Measurements from ENCODE around the gene ZKSCAN5.

The ZKSCAN5 gene

DNA sequence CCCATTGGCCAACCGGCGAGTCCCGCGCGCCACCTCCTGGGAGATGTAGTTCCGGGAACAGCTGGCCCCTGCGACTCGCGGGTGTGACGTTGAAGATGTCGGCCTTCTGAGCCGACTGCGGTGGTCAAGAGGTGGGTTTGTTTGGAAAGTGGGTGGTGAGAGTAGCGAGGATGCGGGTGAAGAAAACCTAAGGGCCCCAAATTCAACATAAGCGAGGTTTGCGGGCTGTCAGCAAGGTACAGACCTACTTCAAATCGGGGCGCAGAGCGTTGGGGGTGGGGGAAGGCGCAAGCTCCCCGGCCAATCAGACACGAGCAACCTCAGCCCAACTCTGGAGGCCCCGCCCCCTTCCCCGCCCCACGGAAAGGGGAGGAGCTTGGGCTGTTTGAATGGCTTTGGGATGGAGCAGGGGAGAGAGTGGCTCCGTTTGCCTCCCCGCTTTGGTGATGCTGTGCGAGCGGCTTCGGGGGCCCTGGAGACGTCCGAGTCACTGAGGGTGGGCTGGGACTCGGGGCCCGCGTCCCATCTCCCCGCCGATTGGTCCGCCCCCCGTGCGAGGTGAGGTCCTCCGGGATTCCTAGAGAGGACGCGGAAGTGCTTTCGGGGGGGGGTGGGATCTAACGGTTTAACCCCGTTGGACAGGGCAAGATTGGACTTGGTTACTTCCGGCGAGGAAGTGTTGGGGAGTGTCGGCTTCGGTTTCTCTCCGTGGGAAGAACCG is at the start of gene ZKSCAN5:
TSS of gene ZKSCAN5 (plus strand) at position 60 of the 721 bp plus-strand sequence. CDS start 1,383 bp downstream, outside the sequence.
- Mint-ChIP-seq H3K36me3 (peaks cover 15% of the 10 kb centered on the region), H3K9me3 (no peaks in the 10 kb centered on the region), H3K4me1 (peaks cover 38% of the 10 kb centered on the region), H3K27me3 (peaks cover 4% of the 10 kb centered on the region), H3K4me3 (peak within 1 kb of the TSS; percentile 93), H3K27ac (peak within 1 kb of the TSS; percentile 99)
- CTCF ChIA-PET, result no interaction called here
- DNase-seq, result peak; percentile 99

DNA sequence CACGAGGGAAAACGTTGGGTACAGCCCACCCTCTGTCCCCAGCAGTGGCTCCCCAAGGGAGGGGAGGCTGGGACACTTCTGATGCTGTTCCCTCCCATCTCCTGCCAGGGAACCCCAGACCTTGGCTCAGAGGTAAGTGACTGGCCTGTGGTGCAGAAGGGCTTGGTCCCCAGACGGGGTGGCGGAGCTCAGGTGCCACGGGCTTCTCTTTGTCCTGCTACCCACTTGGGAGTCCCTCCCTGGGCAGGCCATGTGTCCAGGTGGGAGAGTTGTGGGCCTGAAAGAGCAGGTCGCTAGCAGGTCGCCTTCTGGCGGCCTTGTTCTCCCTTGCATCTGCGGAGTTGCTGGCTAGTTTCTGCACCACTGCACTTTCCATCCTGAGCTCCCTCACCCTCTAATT is 48.6 kb upstream of the ZKSCAN5 start:
- Mint-ChIP-seq H3K9me3 (no peaks in the 10 kb centered on the region), H3K4me1 (peaks cover 6% of the 10 kb centered on the region), H3K4me3 (no peak overlapping the region), H3K27me3 (no peaks in the 10 kb centered on the region), H3K36me3 (peaks cover 51% of the 10 kb centered on the region), H3K27ac (peak overlapping the region; percentile 37)
- CTCF ChIA-PET, result interaction anchor here (1.3 kb wide), 1 partner anchor 10 kb away, joined by 3 read pairs; no protein-coding TSS in a partner anchor
- DNase-seq, result no peak

DNA sequence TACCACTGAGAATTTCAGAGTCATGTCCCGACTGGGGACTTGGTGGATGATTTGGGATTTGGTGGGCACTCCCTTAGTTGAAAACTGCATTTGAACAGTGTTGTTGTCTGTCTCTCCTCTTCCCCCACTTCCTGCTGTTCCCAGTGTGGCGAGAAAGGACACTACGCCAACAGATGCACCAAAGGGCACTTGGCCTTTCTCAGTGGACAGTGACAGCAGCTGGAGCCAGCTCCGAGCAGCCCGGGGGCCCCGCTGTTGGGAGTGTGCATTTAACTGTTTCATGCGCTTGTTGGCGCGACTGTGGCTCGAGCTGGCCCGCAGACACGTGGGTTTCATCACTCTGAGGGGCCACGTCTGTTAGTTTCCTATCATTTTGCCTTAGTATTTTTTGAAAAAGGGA is 48.2 kb upstream of the ZKSCAN5 start:
- Mint-ChIP-seq H3K9me3 (no peaks in the 10 kb centered on the region), H3K27me3 (no peaks in the 10 kb centered on the region), H3K36me3 (peaks cover 52% of the 10 kb centered on the region), H3K4me1 (peaks cover 10% of the 10 kb centered on the region), H3K27ac (peak overlapping the region; percentile 37), H3K4me3 (no peak overlapping the region)
- CTCF ChIA-PET, result interaction anchor here (1.3 kb wide), 1 partner anchor 9 kb away, joined by 3 read pairs; no protein-coding TSS in a partner anchor
- DNase-seq, result no peak

DNA sequence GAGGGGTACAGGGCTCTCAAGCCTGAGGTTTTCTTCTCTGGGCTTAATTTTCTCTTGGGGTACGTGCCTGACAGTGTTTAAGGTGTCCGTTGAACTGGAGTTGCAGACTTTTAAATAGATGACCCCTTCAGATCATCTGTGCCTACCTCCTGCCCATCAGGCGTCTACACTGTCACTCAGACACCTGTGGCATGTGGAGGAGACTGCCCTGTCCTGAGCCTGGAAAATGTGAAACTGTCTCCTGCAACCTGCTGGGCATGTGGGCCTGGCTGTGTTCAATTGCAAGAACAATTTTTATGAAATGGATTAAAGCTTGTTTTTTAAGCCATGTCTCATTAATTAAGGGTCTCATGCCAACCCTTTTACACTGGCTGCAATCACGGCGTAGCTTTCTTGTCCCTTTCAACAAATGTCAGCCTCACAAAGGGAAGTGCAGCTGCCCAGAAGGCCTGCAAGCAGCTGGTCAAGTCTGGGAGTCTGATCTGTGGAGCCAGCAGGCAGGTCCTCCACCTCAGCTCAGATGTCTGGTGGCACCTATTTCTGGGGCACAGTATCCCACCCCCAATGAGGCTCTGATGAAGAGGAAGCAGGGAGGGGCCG is 47.3 kb upstream of the ZKSCAN5 start:
- Mint-ChIP-seq H3K9me3 (no peaks in the 10 kb centered on the region), H3K4me3 (no peak overlapping the region), H3K4me1 (peaks cover 11% of the 10 kb centered on the region), H3K27me3 (no peaks in the 10 kb centered on the region), H3K27ac (no peak overlapping the region), H3K36me3 (peaks cover 52% of the 10 kb centered on the region)
- CTCF ChIA-PET, result no interaction called here
- DNase-seq, result no peak

DNA sequence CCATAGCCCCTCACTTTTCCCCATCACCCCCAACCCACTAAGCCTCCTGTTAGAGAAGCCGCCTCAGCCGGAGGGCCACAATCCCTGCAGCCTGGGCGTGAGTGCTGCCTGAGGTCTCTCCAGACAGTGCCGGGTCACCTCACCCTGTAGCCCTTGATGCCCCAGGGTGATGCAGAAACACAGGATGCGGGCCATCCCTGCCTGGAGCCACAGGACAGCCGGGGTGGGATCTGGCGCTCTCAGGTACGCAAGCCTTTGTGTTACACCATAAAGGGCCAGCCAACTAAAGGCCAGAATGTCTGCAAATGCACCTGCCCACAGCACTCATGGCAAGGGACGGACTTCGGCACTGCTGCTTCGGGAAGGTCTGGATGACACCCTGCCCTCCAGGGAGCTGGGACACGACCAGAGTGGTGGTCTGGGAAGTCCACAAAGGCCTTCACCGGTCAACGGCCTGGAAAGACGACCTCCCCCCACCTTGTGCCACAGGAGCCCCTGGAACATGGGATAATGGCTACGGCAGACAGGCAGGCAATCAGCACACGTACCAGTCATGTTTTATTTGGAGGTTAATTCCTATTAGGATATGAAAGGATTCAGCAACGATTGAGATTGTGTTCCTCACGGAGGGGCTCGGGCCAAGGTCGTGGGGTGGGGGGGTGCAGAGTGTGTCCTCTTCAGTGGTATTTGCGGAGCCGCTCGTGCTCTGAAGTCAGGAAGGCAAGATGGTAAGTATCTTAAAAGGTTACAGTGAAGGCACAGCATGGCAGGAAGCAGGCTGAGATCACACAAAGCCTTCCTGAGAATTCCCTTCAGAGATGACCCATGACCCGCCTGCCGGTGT is 46.6 kb upstream of the ZKSCAN5 start:
- Mint-ChIP-seq H3K27ac (no peak overlapping the region), H3K27me3 (no peaks in the 10 kb centered on the region), H3K4me3 (no peak overlapping the region), H3K36me3 (peaks cover 55% of the 10 kb centered on the region), H3K4me1 (peaks cover 15% of the 10 kb centered on the region), H3K9me3 (no peaks in the 10 kb centered on the region)
- CTCF ChIA-PET, result interaction anchor here (1.2 kb wide), 1 partner anchor 28 kb away, joined by 3 read pairs; no protein-coding TSS in a partner anchor
- DNase-seq, result no peak

DNA sequence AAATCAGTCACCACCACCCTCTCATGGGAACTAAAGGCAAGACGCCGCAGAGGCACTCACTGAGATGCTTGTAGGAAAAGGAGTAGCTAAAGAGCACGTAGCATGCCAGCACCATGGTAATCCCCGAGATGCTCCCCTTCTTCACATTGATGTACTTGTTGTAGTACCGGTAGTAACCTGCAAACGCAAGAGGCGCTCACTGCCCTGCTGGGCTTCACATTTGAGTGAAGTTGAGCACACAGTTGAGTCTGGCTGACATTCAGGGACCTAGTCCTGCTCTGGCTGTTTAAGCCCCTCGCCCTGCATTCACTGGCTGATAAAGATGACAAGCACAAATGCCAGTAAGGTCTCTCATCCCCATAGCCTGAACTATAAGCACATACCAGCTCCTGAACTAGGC is 45.4 kb upstream of the ZKSCAN5 start:
- no peaks in the 10 kb centered on the region for H3K27me3 Mint-ChIP-seq
- DNase-seq, result peak; percentile 56
- no peak overlapping the region for H3K4me3 Mint-ChIP-seq
- peaks cover 22% of the 10 kb centered on the region for H3K4me1 Mint-ChIP-seq
- H3K27ac Mint-ChIP-seq, result no peak overlapping the region
- CTCF ChIA-PET, result interaction anchor here (1.0 to 1.2 kb wide), 3 partner anchors 12 to 121 kb away, joined by 3 read pairs; no protein-coding TSS in a partner anchor
- peaks cover 52% of the 10 kb centered on the region for H3K36me3 Mint-ChIP-seq
- no peaks in the 10 kb centered on the region for H3K9me3 Mint-ChIP-seq

DNA sequence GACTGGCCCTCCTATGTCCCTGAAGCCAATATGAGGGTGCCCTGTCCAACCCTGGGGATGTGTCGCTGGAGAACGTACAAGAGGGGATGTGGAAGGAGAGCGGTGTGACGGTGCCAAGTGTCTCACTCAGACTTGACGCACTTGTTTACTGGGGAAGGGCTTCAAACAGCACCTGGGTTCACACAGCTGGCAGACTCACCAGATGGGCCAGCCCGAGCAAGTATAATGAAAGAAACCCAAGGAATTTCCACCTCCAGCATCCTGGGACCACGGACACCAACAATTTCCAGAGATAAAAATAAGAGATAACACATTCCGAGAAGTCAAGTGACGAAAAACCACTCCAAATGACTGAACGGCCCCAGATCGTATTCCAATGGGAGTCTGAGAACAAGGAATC is 43.8 kb upstream of the ZKSCAN5 start:
- DNase-seq, result no peak
- no peaks in the 10 kb centered on the region for H3K27me3 Mint-ChIP-seq
- no peaks in the 10 kb centered on the region for H3K9me3 Mint-ChIP-seq
- peaks cover 51% of the 10 kb centered on the region for H3K36me3 Mint-ChIP-seq
- CTCF ChIA-PET, result no interaction called here
- peaks cover 35% of the 10 kb centered on the region for H3K4me1 Mint-ChIP-seq
- H3K4me3 Mint-ChIP-seq, result no peak overlapping the region
- H3K27ac Mint-ChIP-seq, result no peak overlapping the region

DNA sequence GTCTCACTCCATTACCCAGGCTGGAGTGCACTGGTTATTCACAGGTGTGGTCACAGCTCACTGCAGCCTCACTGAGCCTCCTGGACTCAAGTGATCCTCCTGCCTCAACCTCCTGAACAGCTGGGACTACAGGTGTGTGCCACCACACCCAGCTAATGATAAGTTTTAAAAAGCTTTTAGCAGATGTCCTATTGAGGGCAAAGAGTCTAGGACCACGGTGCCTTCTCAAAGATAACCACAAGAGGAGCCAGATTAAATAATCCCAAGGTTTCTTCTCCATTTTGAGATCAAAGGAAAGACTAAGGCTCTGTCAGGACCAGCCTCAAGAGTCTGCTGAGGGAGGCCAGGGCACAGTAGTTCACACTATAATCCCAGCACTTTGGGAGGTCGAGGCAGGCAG is 43.2 kb upstream of the ZKSCAN5 start:
- H3K36me3 Mint-ChIP-seq, result peaks cover 55% of the 10 kb centered on the region
- peaks cover 39% of the 10 kb centered on the region for H3K4me1 Mint-ChIP-seq
- CTCF ChIA-PET, result no interaction called here
- no peak overlapping the region for H3K4me3 Mint-ChIP-seq
- no peaks in the 10 kb centered on the region for H3K9me3 Mint-ChIP-seq
- H3K27me3 Mint-ChIP-seq, result peaks cover 2% of the 10 kb centered on the region
- H3K27ac Mint-ChIP-seq, result no peak overlapping the region
- DNase-seq, result no peak

DNA sequence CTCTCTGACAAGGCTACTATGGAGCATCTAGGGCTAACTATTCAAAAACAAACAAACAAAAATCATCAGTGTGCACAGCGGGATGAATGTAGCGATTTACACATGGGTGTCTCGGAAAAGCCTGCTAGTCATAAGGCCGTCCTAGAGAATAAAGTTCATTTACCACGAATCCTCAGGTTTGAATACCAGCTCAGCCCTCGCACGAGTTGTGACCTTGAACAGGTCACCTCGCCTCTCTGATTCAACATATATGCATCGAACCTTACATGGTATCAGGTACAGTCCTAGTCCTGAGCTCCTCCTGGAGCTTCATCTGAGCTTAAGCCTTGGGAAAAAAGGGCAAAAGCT is 39.1 kb upstream of the ZKSCAN5 start:
- H3K4me3 Mint-ChIP-seq, result peak overlapping the region; percentile 86
- CTCF ChIA-PET, result interaction anchor here (0.9 kb wide), 1 partner anchor 10 kb away, joined by 3 read pairs; no protein-coding TSS in a partner anchor
- peak overlapping the region; percentile 87 for H3K27ac Mint-ChIP-seq
- H3K9me3 Mint-ChIP-seq, result no peaks in the 10 kb centered on the region
- H3K36me3 Mint-ChIP-seq, result peaks cover 25% of the 10 kb centered on the region
- no peak for DNase-seq
- peaks cover 42% of the 10 kb centered on the region for H3K4me1 Mint-ChIP-seq
- H3K27me3 Mint-ChIP-seq, result peaks cover 22% of the 10 kb centered on the region

DNA sequence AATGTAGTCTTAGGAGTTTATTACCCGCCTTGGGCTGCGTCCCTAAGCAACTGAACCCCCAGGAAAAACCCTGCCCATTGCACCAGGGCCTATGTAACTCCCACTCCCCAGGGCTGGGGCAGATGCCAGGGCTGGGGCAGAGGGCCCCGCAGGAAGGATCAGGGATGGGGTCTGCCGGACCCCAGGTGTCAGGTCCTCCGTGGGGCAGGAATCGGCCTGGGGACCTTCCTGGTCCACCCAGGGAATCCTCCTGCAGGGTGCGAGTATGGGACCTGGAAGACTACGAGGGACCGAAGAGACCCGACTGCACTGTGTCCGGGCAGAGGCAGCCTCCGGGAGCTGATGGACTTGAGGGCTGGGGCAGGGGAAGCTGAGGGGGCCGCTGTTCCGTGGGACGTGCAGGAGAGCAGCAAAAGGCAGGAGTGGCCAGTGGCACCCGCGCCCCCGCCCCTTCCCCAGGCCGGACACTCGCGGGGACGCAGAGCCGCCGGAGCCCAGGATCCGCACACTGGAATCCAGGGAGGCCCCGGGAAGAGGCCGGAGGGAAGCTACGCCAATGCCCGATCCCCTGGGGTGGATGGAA is 36.0 kb upstream of the ZKSCAN5 start:
- H3K36me3 Mint-ChIP-seq, result peaks cover 19% of the 10 kb centered on the region
- H3K4me3 Mint-ChIP-seq, result no peak overlapping the region
- no peaks in the 10 kb centered on the region for H3K9me3 Mint-ChIP-seq
- H3K27me3 Mint-ChIP-seq, result peaks cover 31% of the 10 kb centered on the region
- CTCF ChIA-PET, result no interaction called here
- no peak overlapping the region for H3K27ac Mint-ChIP-seq
- no peak for DNase-seq
- peaks cover 44% of the 10 kb centered on the region for H3K4me1 Mint-ChIP-seq

DNA sequence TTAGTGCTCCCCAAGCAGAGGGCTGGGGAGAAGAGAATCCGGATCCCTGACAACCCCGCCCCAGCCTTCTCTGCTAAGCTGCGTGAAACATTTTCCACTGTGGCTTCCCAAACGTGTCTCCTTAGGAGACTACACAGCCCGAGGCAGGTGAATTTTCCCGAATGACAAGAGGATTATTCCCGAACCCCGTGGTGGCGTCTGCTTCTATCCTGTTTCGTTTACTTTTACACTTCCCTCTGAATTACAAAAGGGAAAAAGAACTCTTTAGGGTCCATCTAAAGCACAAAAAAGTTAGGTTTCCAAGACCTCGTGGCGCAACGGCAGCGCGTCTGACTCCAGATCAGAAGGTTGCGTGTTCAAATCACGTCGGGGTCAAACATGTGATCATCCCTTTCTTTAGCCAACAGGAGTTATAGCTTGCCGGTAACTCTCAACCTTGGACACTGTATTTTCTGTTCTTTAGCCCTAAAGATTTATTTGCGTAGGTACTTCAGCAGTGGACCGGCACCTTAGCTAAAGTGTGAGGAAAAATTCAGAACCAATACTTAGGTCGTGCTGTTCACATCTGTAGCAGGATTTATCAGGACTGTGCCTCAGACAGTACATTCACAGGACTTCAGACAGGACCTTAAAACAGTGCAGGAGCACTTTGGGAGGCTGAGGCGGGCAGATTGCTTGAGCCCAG is 34.9 kb upstream of the ZKSCAN5 start:
- no peaks in the 10 kb centered on the region for H3K9me3 Mint-ChIP-seq
- DNase-seq, result no peak
- CTCF ChIA-PET, result no interaction called here
- H3K4me3 Mint-ChIP-seq, result no peak overlapping the region
- peak overlapping the region; percentile 49 for H3K27ac Mint-ChIP-seq
- H3K36me3 Mint-ChIP-seq, result peaks cover 16% of the 10 kb centered on the region
- H3K4me1 Mint-ChIP-seq, result peaks cover 45% of the 10 kb centered on the region
- H3K27me3 Mint-ChIP-seq, result peaks cover 31% of the 10 kb centered on the region

DNA sequence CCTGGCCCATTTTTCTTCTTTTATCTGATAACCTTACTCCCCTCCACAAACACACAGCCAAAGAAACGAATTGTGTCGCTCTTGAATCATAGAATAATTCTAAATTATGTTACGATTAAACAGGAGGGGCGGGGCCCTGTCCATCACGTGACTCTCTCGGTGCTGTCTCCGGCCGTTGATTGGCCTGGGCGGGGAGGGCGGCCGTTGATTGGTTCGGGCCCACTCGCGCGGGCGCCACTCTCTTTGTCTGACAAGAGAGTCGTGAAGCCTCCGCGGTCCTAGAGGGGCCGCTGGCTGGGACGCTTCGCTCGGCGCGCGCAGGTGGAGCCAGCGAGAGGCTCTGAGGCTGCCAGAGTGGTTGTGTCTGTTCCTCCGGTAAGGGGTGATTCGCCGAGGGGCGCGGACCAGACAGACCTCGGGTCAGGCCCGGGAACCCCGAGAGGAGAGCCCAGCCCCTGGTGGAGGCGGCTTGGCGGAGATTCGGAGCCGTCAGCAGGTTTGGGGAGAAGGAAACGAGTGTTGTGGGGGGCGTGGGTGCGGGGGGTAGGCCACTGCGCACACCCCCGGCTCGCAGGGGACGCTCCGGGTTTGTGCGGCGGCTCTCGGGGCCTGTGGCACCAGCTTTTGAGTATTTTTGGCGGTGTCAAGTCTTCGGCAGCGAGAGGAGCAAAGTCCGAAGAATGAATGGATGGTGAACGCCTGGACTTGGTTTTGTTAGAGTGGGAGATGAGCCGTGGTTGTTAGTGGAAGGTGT is 31.7 kb upstream of the ZKSCAN5 start, which contains the start of gene ZNF789:
TSS of gene ZNF789 (plus strand) at position 330 of the 754 bp plus-strand sequence. CDS start 3,567 bp downstream, outside the sequence.
- H3K36me3 Mint-ChIP-seq, result peaks cover 25% of the 10 kb centered on the region
- no peaks in the 10 kb centered on the region for H3K9me3 Mint-ChIP-seq
- peaks cover 49% of the 10 kb centered on the region for H3K4me1 Mint-ChIP-seq
- H3K27ac Mint-ChIP-seq, result peak within 1 kb of the TSS; percentile 91
- peak within 1 kb of the TSS; percentile 98 for H3K4me3 Mint-ChIP-seq
- CTCF ChIA-PET, result no interaction called here
- peak; percentile 99 for DNase-seq
- H3K27me3 Mint-ChIP-seq, result peaks cover 28% of the 10 kb centered on the region

DNA sequence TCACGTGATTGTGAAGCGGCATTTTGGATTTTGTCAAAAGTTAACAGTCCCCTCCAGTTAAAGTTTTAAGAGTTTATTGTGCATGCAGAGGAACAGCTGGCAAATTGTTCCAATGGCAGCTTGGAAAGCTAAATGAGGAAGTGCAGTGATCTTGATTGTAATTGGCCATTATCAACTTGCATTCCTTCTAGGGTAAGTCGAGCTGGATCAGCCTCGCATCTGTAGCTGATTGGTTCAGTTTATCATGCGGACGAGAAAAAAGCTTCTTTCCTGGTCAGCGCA is 31.2 kb upstream of the ZKSCAN5 start:
- Mint-ChIP-seq H3K36me3 (peaks cover 30% of the 10 kb centered on the region), H3K4me1 (peaks cover 54% of the 10 kb centered on the region), H3K9me3 (no peaks in the 10 kb centered on the region), H3K4me3 (peak overlapping the region; percentile 98), H3K27ac (peak overlapping the region; percentile 91), H3K27me3 (peaks cover 26% of the 10 kb centered on the region)
- DNase-seq, result peak; percentile 44
- CTCF ChIA-PET, result no interaction called here
